GM15510 (cell line): ENCODE data around the gene SUSD2.

Experiments
- POLR2A ChIP-seq: IDR thresholded peaks from 3 replicates; pipeline ENCODE4 v1.6.1; 2011; ENCODE audit warnings: borderline replicate concordance; ENCODE audit not compliant: insufficient read length; ENCODE audit errors: extremely low read depth

SUSD2 gene

DNA sequence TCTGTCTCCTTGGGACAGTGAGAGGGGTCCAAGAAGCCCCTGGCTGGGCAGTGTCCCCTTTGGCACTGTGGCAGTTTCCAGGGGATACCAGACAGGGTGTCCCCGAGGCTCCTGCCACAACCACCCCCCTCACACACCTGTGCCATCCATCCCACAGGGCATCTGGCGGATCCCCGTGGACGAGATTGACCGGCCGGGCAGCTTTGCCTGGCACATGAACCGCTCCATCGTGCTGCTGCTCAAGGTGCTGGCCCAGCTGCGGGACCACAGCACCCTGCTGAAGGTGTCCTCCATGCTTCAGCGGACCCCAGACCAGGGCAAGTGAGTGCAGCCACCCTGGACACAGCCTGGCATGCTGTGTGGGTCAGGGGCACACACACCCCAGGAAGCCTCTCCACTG is 17.0 kb upstream of the SUSD2 start:
- TF ChIP-seq POLR2A, result no peak

DNA sequence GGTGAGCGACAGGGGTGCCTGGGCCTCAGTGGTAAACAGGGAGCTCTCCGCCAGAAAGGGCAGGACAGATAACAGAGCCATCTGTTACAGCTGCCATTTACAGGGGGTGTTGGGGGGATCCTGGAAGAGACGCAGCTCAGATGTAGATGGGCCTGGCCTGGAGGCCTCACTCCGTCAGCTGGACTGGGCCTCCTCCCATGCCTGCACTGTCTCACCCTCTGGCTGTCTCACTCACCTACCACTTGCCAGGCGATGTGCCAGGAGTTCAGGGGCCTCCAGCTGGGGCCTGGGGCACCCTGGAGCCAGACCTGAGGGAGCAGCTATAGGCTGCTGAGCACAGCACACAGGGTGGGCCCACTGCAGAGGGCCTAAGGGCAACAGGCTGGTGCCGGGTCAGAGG is 16.3 kb upstream of the SUSD2 start:
- no peak for TF ChIP-seq POLR2A

DNA sequence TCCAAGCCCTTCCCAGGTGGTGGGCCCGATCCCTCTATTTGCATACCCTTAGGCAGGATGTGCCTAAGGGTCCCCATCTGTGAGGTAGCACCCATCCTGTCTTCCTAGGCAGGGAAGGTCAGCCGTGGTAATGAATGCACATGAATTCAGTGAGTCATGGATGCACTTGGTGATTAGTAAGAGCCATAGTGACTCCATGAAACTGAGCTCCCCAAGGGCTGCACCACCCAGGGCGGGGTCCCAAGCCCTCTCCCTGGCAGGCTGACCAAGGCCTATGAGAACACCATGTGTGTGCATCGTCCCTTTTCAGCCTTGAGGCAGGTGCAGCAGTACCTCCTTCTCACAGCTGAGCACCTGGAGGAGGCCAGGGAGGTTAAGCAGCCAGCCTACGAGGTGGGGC is 15.6 kb upstream of the SUSD2 start:
- TF ChIP-seq POLR2A, result no peak

DNA sequence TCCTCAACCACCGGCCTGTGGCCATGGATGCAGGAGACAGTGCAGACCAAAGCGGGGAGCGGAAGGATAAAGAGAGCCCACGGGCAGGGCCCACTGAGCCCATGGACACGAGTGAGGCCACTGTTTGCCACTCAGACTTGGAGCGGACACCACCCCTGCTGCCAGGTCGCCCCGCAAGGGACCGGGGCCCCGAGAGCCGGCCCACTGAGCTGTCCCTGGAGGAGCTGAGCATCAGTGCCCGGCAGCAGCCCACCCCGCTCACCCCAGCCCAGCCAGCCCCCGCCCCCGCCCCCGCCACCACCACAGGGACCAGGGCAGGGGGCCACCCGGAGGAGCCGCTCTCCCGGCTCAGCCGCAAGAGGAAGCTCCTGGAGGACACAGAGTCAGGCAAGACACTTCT is 14.5 kb upstream of the SUSD2 start:
- no peak for TF ChIP-seq POLR2A

DNA sequence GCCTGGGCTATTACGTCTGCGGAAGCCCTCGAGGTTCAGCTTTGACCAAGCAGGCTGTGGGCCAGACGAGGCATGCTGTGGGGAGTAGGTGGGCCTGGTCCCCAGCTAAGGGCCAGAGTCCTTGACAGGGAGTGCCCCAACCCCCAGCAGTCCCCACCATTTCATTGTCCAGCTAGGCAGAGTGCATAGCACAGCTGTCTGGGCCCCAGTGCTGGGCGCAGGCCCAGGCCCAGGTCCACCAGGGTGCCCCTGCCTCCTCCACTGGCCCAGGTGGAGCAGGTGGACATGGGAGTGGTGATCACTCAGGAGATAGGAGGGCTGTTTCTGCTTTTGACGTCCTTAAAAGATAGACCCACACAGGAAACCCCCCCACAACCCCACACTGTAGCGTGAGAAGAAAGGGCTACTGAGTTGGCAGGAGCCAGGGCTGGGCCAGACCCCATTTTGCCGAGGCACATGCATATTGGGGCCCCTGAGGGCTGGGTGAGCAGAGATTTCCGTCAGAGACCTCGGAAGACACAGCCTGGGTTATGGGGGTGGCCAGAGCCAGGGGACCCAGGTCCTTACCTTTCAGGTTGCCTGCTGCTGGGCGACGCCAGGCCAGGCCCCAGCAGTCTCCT is 11.7 kb upstream of the SUSD2 start:
- TF ChIP-seq POLR2A, result no peak

DNA sequence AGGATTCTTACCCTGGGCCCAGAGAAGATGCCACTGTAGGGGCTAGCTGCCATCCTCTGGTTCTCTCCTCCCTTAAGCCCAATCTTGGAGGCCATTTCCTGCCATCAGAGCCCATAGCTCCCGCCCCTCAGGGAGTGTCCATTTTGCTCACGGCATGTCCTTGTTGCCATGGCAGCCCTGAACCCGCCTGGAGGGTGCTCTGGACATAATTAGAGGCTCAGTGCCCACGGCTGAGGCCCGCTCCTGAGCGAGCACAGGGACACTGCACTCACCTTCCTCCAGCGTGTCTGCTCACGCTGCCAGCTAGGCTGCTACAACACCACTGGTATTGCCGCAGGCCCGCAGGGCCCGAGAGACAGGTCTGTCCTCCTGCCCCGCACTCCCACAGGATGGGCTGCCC is 11.1 kb upstream of the SUSD2 start:
- TF ChIP-seq POLR2A, result no peak

DNA sequence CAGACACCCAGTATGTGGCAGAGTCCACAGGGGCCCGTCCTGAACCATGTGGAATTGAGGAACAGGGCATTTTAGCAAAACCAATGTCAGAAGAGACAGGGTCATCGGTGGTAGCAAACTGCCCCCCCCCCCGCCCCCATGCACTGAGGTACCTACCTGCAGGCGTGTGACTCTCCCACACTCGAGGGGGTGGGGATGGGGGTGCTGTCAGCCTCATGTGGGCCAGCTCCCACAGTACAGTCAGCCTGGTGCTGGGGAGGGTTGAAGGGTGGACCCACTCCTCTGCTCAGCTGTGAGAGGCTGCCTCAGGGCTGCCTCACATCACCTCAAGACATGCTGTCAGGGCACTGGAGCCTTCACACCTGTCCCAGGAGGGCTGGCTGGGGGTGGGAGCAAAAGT is 10.7 kb upstream of the SUSD2 start:
- TF ChIP-seq POLR2A, result no peak

DNA sequence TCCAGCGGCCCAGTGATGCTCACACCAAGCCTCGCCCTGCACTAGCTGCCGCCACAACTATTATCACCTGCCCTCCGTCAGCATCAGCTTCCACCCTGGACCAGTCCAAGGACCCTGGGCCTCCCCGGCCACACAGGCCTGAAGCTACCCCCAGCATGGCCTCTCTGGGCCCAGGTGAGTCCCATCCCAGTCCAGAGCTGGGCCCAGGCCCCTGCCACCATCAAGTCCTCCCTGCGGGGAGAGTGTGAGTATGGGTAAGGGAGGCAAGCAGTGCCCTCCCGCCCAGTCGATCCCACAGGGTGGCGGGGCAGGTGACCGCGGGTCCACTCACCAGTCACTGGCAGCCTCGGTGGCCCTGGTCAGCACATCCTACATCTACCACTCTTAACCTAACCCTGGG is 9.5 kb upstream of the SUSD2 start:
- no peak for TF ChIP-seq POLR2A

DNA sequence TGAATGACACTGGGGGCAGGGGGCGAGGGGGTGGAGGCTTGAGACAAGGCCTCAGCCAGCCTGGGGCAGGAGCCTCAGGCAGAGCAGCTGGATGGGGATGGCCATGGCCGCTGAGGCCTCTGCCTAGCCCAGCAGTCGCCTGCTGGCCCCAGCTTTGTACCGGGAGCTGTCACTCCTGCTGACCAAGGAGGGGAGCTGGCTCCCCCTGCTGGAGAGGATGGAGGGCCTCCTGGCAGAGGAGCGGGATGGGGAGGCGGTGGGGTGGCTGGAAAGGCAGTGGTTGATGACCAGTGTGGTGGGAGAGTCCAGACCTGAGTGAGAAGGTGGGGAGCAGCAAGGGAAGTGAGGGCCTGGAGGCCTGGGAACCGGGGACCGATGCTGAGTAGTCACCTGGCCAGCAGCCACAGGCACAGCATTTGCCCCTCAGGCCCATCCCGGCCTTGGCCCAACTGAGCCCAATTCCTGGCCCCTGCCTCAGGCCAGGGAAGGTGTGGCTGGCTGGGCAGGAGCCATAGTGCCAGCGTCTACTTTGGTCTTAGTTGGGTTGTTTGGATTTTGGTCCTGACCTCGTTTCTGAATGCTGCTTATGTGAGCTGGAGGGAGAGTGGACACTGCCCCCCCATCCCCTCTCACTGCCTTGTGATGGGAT is 6.0 kb upstream of the SUSD2 start:
- no peak for TF ChIP-seq POLR2A

DNA sequence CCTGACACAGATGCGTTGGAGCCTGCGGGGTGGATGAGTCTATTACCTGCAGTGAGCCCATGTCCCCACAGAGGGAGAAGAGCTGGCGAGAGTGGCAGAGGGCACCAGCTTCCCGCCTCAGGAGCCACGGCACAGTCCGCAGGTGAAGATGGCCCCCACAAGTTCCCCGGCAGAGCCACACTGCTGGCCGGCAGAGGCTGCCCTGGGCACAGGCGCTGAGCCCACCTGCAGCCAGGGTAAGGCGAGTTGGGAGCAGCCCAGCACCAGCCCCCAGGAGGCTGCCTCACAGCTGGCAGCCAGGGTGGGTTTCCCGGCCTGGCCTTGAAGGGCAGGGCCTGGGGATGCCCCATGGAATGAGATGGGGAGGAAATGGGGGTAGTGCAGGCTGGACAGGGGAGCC is 5.2 kb upstream of the SUSD2 start:
- TF ChIP-seq POLR2A, result no peak

DNA sequence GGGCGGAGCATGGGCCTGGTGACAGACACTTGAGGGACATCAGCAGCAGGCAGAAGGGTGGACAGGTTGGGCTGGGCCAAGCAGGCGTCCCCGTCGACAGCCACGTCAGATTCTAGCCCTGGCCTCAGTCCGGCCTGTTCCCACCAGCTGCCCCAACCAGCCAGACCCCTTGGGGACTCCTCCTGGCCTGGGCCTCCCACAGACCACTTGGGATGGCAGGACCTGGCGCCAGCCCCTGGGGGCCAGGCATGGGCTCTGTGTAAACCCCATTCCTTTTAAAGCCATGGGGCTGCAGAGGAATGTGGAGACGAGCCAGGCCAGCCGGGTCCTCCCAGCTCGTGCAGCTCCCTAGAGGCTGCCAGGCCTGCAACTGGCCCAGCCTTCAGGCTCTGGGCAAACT is 4.7 kb upstream of the SUSD2 start:
- TF ChIP-seq POLR2A, result no peak

DNA sequence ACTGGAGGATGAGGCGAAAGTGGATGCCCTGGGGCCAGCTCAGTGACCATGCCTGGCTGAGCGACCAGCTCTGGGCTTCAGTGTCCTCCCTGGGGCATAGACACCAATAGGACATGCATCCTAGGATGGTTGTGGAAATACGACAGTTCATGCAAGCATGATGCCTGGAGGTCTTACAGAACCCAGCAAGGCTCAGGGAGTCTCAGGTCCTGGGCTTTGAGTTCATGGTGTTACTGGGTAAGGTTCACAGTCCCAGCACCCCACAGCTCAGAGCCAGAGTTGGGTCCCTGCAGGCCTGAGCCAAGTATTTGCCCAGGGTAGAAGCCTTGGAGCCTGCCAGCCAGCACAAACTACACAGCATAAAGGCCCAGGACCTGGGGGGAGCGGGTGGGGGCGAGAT is 4.2 kb upstream of the SUSD2 start:
- TF ChIP-seq POLR2A, result no peak

DNA sequence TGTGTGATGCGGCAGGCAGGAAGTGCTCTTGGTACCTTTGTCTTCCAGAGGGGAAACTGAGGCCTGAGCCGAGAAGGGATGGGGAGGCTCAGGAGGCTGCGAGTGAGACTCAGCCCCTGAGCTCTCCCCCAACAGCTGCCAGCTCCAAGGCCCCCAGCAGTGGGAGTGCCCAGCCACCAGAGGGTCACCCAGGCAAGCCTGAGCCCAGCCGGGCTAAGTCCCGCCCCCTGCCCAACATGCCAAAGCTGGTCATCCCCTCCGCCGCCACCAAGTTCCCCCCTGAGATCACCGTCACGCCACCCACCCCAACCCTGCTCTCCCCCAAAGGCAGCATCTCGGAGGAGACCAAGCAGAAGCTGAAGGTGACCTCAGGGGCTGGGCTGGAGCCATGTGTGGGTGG is 3.8 kb upstream of the SUSD2 start:
- no peak for TF ChIP-seq POLR2A

DNA sequence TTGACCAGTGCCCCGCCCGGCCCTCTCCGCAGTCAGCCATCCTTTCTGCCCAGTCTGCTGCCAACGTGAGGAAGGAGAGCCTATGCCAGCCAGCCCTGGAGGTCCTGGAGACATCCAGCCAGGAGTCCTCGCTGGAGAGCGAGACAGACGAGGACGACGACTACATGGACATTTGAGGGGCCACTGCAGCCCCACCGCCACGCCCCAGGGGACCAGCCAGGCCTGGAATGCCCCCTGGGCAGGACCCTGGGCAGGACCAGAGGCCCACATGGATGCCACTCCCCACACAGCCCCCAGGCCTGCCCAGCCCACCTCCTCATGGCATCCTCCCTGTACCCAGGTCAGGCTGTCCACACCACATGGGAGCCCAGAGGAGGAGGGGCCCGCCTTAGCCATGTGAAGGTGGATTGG is 3.3 kb upstream of the SUSD2 start:
- no peak for TF ChIP-seq POLR2A

DNA sequence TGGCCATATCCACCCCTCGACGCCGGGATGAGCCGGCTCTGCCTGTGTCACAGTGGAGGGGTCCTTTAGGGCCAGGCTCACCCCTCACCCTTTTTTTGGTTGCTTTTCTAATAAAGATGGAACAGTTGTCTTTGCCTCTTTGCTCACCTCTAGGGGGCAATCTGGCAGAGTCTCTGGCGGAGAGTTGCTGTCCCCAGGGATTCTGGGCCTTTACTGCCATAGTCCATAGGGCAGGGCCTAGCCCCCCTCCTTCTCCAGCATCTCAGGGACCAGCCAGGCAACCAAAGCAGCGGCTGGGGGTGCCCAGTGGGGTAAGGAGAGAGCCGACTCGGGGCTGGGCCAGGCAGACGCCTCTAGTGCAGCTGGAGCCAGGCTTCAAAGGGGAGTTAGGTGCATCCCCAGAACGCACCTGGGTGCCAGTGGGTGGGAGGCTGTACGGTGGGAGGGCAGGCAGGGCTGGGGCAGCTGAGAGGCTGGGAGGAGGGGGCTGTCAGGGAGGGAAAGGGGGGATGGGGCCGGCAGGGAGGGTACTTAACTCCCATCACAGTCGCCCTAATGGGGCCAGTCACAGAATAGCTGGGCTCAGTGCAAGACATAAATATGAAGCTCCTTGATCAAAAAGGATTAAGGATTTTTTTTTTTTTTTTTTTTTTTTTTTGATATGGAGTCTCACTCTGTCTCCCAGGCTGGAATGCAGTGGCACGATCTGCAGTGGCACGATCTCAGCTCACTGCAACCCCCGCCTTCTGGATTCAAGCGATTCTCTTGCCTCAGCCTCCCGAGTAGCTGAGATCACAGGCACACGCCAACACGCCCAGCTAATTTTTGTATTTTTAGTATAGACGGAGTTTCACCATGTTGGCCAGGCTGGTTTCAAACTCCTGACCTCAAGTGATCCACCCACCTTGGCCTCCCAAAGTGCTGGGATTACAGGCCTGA is 2.5 kb upstream of the SUSD2 start:
- no peak for TF ChIP-seq POLR2A

DNA sequence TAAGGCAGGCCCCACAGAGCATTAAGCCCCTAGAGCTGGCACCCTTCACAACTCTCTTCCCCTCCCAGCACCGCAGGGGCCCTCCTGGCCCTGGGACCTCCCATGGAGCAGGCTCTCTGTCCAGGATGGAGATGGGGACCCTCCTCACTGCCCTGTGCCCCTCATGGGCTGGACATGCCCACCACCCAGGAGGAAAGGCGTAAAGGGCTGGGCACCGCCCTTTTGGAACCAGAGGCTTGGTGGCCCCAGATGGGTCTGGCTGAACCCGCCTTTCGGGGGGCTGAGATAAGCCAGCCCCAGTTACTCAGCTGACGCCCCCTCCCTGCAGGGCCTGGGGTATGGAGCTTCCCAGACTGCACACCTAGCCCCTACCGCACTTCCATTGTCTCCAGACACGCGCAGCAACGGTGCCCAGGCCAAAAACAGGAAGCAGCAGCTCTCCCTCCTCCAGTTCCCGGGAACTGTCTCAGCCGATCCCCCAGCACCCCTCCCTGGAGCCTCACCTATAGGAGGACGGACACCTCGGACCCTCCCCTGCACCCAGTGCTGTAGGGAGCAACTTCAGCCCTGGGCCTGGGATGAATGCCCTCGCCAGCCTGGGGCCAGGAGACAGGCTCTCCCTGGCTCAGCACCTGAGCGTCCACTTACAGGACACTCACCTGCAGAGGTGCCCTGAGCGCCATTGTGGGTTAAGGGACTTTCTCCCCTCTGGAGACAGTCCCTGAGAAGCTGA is 1.6 kb upstream of the SUSD2 start:
- no peak for TF ChIP-seq POLR2A
